ENCODE data around the gene TRPM3.

GRCh38 chr9:70561111-70561510, 560.3 kb downstream of the TRPM3 start:
- no peak for TF ChIP-seq POLR2A (IDR thresholded peaks at IDR 0.05)
- no peak for TF ChIP-seq CTCF (IDR thresholded peaks at IDR 0.05)
- no peak for TF ChIP-seq EP300 (IDR thresholded peaks at IDR 0.05)
- no peak for TF ChIP-seq POLR2AphosphoS5 (IDR thresholded peaks at IDR 0.05)
